GM19328 (cell line): ENCODE measurements around the gene TVP23A.
"Not testable (repeated sequence)": the region's sequence is repeated elsewhere in the genome, so short reads cannot be mapped to it uniquely, and the experiment has no call there.

ENCODE experiments used
- ATAC-seq: cut with Tn5 transposase; IDR thresholded peaks from one replicate; pipeline ENCODE4 v1.9.1; 2021; ENCODE audit warnings: mild to moderate bottlenecking, moderate library complexity; ENCODE audit not compliant: unreplicated experiment

The TVP23A gene

GRCh38 chr16:10836174-10836853 is 17.7 kb upstream of the TVP23A start:
- ATAC-seq, result no peak

GRCh38 chr16:10835281-10835931 is 16.8 kb upstream of the TVP23A start:
- no peak for ATAC-seq

GRCh38 chr16:10834766-10835165 is 16.2 kb upstream of the TVP23A start:
- ATAC-seq, result no peak

DNA sequence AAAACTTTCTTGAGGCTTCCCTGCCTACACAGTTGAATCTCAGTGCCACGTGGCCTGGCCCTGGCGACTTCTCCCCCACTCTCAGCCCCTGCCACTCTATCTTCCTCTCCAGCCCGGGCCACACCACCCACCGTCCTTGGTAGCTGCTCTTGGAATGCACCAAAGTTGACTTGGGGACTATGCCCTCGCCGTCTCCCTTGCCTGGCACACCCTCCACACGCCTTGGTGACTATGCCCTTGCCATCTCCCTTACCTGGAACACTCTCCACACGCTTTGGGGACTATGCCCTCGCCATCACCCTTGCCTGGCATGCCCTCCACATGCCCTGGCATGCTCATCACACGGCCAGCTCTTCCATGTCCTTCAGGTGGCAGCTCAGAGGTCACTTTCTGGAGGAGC is 15.5 kb upstream of the TVP23A start:
- ATAC-seq, result no peak

- no peak for ATAC-seq
Measured at GRCh38 chr16:10833271-10833670, 14.7 kb upstream of the TVP23A start.

GRCh38 chr16:10831894-10832886 is 13.6 kb upstream of the TVP23A start:
- ATAC-seq, result no peak

GRCh38 chr16:10830240-10830639 is 11.6 kb upstream of the TVP23A start:
- not testable (repeated sequence) for ATAC-seq

DNA sequence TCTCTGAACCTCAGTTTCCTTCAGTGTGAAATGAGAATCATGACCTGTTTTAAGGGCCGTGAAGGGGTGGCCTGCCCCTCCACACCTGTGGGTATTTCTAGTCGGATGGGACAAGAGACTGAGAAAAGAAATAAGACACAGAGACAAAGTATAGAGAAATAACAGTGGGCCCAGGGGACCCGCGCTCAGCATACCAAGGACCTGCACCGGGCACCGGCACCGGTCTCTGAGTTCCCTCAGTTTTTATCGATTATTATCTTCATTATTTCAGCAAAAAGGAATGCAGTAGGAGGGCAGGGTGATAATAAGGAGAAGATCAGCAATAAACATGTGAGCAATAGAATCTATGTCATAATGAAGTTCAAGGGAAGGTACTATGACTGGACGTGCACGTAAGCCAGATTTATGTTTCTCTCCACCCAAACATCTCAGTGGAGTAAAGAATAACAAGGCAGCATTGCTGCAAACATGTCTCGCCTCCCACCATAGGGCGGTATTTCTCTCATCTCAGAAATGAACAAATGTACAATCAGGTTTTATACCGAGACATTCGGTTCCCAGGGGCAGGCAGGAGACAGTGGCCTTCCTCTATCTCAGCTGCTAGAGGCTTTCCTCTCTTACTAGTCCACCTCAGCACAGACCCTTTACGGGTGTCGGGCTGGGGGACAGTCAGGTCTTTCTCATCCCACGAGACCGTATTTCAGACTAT is 10.9 kb upstream of the TVP23A start:
- ATAC-seq, result not testable (repeated sequence)

GRCh38 chr16:10828851-10829366 is 10.3 kb upstream of the TVP23A start:
- ATAC-seq, result no peak

GRCh38 chr16:10827691-10828341 is 9.2 kb upstream of the TVP23A start:
- ATAC-seq, result no peak

GRCh38 chr16:10824111-10824893 is 5.7 kb upstream of the TVP23A start:
- no peak for ATAC-seq

GRCh38 chr16:10822702-10823101 is 4.1 kb upstream of the TVP23A start:
- ATAC-seq, result no peak

- no peak for ATAC-seq
Measured at GRCh38 chr16:10820546-10820945, 2.0 kb upstream of the TVP23A start.

- no peak for ATAC-seq
Measured at GRCh38 chr16:10817514-10817913, 1.1 kb downstream of the TVP23A start.

DNA sequence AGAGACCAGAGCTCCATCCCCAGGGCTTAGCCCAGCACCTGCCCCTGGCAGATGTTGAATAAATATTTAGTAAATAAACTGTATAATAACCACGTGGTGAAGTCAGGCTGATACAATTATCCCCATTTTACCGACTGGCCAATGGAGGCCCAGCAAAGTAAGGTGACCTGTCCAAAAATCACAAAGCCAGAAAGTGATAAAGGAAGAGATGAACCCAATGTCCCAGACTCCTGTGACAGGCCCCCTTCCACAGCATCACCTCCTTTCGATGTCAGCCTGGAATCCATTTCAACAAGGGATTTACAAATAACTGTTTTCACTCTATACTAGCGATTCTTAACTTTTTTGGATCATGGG is 5.5 kb downstream of the TVP23A start:
- no peak for ATAC-seq

GRCh38 chr16:10812312-10813098 is 6.1 kb downstream of the TVP23A start:
- no peak for ATAC-seq

DNA sequence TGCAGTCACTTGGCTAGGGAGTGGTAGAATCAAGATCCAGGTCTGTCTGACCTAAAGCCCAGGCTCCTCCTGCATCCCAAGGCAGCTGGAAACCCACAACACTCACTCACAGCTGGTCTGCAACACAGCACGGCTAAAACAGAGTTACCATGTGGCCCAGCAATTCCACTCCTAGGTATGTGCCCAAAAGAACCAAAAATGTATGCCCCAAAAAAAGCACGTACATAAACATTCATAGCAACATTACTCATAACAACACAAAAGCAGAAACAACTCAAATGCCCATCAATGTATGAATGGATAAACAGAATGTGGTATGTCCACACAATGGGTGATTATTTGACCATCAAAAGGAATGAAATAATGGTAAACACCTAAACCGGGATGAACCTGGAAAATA is 8.9 kb downstream of the TVP23A start:
- no peak for ATAC-seq

DNA sequence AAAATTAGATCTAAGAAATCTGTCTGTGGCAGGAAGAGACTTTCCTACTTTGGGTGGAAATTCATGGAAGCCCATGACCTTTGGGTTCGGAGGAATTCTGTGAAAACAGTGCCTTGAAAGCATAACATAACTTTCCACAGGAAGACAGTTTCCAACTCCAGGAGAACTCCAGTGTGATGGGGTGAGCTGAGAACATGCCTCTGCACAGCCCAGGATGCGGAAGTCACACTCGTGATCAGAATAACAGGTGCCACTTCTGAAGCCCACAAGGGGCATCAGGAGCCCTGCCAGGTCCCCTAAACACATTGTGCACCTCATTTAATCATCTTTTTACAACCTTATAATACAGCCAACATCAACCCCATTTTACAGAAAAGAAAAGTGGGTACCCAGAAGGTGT is 9.7 kb downstream of the TVP23A start:
- ATAC-seq, result no peak

DNA sequence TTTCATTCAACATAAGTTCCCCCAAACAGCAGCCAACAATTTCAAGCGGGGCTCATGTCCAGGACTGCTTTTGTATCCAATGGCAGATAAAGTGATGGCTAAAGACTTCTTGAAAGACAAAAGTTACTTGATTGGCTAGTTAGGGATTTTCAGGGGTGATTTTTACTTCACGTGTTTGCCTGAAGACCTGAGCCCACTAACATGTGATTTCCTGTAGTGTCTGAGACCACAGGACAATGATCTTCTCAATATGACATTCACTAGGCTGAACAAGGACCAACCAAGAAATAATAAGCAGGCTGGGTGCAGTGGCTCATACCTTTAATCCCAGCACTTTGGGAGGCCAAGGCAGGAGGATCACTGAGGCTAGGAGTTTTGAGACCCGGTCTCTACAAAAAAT is 10.4 kb downstream of the TVP23A start:
- ATAC-seq, result no peak
